ENCODE results near the gene SP2.

Gene SP2

DNA sequence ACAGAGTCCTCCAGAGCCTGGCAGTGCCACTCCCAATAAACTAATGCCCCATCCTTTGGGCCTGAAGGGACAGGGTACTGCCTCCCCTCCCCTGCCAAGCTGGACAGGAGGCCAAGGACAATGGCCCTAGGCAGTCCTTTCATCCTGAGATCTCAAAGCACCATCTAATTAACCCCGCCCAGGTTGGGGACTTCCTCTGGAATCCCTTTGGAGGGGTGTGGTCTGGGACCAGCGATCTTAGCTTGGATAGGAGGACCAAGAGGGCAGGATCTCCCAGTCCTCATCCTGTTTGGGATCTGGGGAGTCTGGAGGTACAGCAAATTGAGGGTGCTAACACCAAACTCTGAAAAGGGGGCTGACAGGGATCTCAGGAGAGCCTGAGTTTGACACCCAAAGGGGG, 26.9 kb upstream of the SP2 start:
- FAIRE-seq (no peak), DNase-seq (ENCODE audit: extremely low spot score, insufficient read length, low read depth) (no peak)

DNA sequence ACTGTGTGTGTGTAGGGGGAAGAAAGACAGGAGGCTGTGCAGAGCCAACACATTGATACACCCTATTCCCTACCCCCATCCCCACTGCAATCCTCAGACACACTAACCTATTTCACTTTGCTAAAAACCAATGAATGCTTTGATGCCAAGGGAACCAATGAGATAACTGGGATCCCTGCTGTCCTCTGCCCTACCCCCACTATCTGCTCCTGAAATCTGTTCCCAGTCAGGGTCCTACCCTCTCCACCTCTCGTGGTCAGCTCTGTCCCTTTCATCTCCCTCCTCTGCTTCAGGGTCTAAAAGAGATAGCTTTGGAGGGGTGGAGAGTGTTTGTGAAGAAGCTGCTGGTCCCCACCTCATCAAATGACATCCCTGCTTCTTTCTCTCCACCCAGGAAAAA, 26.0 kb upstream of the SP2 start:
- DNase-seq (ENCODE audit: extremely low spot score, insufficient read length, low read depth) = no peak
- no peak for FAIRE-seq

DNA sequence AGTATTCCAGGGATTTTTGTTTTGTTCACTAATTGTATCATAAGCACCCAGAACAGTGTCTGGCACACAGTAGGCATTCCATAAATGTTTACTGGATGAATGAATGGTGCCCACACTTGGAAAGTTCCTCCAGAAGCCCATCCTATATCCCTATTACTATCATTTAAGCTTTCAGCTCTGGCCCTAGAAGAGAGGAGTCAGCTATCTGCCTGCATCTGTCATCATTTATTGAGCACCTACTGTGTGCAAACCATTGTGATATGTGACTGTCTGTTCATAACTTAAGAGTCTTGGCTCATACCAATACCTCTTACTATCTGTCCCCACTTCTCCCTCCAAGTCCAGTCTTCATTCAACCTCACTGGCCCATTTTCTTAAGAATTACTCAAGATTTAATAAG, 25.0 kb upstream of the SP2 start:
- DNase-seq (ENCODE audit: extremely low spot score, insufficient read length, low read depth) (no peak), FAIRE-seq (no peak)

DNA sequence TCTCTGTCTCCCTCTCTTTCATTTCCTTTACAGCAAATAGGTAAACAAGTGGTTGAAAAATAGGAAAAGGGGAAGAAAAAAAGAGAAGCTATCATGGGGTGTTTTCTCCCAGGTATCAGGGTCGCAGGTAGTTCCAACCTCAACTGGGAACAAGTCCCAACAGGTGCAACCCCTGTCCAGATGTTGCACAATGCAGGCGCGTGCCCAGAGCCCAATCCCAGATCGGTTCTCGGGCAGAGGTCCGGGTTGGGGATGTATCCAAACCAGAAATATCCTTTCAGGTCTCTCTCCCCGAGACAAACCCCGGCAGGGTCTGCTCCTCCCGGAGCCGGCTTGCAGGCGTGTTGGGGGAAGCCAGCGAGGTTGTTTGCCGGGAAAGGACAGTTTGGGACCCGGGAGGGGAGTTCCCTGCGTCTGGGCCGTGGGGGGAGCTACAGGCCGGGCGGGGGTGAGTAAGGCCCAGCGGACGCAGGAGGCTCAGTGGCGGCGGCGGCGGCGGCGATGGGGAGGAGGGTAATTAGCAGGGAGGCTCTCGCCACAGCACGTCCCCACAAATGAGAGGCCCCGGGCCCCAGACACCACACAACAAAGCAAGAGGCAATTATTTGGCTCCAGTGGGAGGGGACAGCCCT, 23.9 kb upstream of the SP2 start:
- FAIRE-seq = no peak
- no peak for DNase-seq (ENCODE audit: extremely low spot score, insufficient read length, low read depth)

DNA sequence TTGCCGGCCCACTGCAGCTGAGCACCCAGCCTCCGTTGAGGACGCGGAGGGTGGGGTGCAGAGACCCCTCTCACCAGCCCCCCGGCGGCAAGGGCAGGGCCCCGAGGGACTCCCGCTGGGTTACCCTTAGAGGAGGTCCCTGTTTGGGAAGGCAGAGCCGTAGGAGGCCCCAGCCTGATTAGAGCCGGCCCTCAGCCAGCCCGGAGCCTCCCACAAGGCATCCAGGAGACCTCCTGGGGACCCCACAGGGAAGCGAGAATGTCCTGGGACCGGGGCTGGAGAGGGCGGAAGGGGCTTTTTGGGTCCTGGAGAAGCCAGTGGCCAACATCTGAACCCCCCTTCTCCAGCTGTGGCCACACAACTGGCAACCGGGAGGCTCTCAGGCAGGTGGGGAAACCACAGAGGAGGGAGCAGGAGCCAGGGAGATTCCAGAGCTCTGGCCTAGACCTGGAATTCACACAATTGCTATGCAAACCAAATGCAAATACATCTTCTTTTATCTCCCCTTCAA, 23.3 kb upstream of the SP2 start:
- DNase-seq (ENCODE audit: extremely low spot score, insufficient read length, low read depth) = no peak
- FAIRE-seq = no peak

DNA sequence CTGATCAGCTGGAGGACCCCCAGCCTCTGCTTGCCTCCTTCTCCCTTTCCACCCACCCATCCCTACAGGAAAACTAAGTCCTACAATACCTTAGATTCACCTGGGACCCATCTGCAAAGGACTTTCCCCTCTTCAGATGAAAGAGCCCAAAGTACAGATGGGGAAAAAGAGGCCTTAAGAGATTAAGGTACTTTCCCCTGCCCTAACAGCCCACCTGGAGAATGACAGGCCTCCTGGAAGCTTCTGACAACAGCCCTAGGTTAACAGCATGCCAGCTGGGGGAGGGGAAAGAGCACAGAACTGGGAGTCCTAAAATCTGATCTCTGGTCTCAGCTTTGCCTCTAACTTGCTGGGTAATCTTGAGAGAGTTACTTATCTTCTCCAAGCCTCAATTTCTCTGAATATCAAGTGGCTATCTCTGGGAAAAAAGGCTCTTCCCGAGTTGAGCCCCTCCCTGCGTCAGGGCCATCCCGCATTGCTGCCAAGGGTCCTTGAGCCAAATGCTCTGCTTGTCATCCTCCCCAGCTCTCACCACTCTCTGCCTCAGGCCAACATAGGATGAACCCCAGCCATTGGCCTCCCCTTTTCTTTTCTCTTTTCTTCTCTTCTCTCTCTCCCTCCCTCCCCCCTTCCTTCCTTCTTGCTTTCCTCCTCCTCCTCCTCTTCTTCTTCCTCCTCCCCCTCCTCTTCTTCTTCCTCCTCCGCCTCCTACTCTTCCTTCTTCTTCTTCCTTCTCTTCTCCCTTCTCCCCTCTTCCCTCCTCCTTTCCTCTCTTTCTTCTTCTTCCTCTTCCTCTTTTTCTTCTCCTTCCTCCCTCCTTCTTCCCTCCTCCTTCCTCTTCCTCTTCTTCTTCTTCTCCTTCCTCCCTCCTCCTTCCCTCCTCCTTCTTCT, 22.6 kb upstream of the SP2 start:
- no peak for DNase-seq (ENCODE audit: extremely low spot score, insufficient read length, low read depth)
- no peak for FAIRE-seq

DNA sequence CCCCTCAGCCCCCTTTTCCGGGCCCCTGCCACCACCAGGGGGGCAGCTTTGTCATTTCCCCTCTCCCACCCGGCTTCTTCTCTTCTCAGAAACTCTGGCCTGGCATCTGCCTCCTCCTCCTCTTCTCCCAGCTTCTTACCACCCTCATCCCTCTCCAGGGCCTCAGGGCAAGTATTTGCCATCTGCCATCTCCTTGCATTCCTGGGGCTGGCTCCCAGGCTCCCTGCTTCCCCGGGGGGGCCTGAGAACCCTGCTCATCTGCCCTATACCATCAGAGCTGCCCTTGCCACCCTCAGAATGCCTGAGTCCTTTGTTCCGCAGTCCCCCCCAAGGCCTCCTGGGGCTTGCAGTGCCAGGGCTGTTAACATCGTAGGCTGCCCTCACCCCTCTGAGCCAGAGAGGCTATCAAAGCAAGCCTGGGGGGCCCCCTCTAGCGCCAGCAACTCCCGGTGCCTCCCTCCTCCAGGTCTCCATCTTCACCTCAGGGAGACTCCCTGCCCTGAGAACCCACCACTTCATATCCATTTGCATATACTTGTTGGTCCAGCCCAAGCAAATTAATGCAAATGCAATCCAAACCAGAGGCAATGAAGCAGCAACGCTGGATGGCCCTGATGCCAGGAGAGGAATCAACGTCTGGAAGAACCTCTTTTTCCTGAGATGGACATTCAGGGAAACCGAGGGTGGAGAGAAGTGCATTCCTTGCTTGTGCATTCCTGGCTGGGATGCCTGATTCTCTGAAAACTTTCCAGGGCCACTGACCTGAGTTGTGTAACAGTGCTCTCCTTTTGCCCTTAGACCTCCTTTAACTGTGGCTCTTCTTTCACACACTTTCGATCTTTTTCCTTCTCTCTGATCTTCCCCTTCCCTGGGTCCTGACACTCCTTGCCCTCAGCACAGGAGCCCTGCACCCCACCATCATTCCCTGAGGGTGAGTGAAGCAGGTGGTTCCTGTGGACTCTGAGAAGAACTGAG, 20.7 kb upstream of the SP2 start:
- DNase-seq (ENCODE audit: extremely low spot score, insufficient read length, low read depth) (no peak), FAIRE-seq (no peak)

DNA sequence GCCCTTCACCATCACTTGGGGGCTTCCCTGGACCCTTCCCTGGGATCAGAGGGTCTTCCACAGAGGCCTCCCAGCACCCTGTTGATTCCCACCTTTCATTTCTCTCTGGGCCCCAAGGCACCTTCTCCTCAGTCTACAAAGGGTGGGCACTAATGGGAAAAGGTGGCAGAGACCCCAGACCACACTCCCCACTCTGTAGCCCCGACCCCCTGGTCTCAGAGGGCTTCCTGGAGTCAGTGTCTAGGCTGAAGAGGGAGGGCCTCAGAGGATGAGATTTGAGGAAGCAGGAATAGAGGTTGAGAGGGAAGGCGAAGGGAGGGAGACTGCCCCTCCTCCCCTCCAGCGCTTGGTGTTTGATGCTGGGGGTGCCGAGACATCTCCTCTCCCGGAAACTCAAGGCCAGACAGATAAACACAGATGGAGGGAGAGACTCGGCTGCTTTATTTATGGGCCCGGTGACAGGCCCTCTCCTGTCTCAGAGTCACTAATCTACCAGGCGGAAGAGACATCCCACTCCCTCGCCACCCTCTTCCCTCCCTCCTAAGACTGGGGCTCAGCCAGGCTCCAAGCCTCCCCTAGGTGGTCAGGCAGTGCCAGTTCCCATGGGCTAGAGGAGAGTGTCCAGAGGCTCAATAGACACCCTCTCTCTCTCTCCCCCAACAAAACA, 18.5 kb upstream of the SP2 start:
- DNase-seq (ENCODE audit: extremely low spot score, insufficient read length, low read depth) = no peak
- no peak for FAIRE-seq

DNA sequence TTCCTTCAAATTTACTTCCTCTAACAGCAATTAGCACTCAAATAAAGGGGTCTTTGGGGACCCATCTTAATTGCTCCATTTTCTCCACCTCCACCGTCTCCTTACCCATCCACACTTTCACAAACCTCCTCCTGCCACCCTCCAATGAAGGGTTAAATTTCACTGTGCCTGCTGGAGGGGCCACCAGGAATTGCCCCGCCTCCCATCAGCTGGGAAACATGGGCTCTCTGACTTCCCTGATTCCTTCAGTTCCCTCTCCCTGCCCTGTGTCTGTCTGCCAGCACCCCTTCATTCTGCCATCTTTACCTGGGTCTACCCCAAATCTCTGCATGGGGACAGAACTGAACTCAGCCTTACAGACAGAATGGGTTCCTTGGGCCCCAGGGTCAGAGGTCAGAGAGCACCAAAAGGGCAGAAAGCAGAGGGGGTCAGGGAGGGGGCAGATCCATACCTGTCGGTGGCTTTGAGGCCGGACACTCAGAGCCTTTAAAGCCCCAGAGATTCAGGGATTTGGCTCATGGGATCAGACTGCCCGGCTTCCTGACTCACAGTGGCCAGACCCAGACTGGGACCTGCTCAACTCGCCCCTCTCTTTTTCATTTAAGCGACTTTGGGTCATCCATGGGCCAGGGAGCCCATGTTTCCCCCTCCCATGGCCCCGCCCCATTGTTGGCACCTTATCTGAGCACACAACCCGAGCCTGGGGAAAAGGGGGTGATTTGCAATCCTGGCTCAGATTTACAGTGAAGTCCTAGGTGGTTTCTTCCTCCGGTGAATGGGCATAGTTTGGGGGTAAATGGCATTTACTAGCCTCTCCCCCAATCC, 17.6 kb upstream of the SP2 start:
- DNase-seq (ENCODE audit: extremely low spot score, insufficient read length, low read depth) (no peak), FAIRE-seq (no peak)

DNA sequence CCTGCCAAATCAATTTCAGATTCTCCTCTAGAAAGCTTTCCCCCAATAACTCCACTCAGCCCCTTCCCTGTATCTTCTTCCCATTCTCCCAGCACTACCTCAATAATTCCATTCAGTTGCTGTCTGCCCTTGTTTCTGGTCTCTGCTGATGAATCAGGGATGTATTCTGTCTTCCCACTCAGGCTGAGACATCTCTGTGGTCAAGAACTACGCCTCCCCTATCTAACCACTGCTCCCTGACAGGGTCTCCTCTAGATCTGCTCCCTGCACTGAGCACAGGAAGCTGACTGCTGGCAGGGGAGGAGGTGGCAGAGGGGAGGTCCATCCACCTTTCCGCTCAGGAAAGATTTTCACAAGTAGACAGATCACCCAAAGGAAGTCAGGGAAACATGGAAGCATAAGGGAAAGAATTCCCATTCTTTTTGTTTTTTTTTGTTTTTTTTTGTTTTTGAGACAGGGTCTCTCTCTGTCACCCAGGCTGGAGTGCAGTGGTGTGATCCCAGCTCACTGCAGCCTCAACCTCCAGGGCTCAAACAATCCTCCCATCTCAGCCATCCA, 16.9 kb upstream of the SP2 start:
- FAIRE-seq (no peak), DNase-seq (ENCODE audit: extremely low spot score, insufficient read length, low read depth) (no peak)

DNA sequence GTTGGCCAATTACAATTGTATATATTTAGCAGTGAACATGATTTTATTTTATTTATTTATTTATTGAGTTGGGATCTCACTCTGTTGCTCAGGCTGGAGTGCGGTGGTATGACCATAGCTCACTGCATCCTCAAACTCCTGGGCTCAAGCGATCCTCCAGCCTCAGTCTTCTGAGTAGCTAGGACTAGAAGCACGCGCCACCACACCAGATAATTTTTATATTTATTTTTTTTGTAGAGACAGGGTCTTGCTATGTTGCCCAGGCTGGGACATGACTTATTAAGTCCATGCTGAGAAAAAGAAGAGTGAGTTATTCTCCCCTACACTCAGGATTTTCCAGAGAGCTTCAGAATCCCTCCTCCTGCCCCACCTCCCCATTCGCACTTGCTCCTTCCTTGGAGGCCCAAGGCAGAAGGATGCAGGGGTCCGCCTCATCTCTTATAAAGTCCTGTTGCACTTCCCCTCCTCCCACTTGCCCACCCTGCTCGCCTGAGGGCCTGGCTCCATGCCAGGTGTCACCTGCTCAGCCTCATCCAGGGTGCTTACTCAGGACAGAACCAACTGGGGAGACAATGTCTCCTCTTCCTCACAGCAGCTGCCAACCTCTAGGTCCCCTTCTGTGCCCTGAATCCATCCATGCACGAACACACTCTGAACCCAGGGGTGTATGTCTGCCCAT, 16.1 kb upstream of the SP2 start:
- DNase-seq (ENCODE audit: extremely low spot score, insufficient read length, low read depth) = no peak
- no peak for FAIRE-seq

DNA sequence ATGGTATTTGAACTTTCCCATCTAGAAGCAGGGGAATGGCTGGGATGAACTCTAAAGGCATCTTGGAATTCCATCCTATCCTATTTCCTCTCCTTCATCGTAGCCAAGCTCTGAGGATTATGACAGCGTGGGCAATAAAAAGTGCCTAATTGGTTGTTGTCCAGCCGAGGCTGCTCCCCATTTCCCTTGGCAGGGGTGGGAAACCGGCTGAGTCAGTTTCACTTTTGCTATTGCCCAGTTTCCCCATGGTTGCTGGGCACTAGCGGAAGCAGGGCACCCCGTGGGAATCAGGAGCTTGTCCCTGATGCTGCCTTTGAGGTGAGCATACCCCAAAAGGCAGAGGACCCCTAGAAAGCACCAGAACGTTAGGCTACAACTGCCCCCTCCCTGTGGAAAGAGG, 13.8 kb upstream of the SP2 start:
- no peak for DNase-seq (ENCODE audit: extremely low spot score, insufficient read length, low read depth)
- FAIRE-seq = no peak

DNA sequence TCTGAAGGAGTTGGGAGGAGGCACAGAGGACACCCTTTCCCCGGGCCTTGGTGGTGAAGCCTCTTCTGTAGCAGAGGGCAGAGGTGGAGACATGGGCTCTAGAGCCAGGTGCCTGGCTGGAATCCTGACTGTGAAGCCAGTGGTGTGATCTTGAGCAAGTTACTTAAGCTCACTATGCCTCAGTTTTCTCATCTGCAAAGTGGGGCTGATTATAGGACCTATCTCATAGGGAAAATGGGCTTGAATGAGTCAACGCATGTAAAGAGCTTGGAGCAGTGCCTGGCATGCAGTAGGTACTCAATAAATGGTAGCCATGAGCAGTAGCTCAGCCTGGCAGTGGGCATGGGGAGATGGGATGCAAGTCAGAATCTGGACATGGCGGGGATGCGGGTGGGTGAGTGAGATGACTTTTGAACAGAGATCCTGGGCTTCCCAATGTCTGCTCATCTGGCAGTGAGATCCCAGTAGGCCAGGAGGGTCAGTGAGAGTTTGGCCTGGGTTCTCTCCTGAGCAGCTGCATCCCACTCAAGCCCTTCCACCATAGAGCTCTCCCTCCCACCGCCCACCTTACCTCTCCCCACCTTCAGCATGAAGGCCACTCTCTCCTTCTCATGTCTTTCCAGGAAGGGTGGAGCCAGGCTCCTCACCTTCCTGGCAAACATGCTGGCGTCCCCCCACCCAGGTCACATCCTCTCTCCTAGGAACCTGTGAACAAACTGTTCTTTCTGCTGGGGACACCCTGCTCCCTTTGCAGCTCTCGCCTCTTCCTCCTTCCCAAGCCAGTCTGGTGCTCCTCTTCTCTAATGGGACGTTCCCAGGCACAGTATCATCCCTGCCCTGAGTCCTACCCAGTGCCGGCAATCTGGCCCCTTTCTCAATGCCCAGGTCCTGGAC, 13.1 kb upstream of the SP2 start:
- no peak for FAIRE-seq
- DNase-seq (ENCODE audit: extremely low spot score, insufficient read length, low read depth) = no peak

DNA sequence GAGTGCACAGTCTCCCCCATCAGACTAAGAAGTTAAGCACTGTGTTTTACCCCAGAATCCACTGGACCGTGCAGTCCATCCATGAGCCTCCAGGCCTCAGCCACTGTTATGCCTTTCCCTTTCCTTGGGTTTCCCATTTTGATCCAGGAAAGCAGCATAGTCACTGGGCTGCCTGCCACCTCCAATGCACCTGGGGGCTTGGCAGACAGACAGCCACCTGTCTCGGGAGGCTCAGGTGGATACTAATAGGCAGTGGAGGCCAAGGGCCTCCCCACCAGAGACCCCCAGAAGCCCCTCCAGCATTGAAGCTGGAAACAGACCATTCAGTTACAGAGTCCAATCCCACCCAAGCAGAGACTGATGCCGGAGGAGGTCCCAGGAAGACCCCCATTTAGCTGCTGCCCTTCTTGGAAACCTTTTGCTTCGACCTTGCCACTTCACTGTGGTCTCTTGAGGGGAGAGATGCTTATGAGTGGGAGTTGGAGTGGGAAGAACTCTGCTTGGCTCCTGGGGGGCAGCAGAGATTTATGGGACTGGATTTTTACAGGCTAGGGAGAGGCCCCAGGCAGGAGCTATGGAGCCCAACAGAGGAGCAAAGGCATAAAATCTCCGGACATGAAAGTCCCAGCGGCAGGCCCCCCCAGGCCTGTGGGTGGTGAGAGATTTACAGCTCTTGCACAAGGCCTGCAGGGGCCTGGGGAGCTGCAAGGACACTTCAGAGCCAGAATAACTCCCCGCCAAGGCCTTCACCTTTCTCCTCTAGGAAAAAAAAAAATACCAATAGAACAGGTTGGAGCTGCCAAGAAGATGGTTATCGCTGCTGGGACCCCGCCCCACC, 12.2 kb upstream of the SP2 start:
- FAIRE-seq (no peak), DNase-seq (ENCODE audit: extremely low spot score, insufficient read length, low read depth) (no peak)

DNA sequence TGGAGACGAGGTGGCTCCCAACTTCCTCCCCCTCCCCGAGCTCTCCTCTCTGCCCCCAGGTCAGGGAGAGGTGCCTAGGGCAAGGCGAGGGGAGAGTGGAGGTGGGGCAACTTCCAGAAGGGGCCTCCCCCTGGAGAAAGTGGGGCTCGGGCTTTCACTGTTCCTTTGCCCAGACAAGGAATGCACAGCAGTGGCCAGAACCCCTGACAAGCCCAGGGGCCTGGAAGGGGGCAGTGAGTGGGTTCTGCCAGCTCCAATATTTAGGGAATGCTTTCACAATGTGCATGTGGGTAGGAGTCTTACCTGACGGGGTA, 11.7 kb upstream of the SP2 start:
- DNase-seq (ENCODE audit: extremely low spot score, insufficient read length, low read depth) (no peak), FAIRE-seq (no peak)

DNA sequence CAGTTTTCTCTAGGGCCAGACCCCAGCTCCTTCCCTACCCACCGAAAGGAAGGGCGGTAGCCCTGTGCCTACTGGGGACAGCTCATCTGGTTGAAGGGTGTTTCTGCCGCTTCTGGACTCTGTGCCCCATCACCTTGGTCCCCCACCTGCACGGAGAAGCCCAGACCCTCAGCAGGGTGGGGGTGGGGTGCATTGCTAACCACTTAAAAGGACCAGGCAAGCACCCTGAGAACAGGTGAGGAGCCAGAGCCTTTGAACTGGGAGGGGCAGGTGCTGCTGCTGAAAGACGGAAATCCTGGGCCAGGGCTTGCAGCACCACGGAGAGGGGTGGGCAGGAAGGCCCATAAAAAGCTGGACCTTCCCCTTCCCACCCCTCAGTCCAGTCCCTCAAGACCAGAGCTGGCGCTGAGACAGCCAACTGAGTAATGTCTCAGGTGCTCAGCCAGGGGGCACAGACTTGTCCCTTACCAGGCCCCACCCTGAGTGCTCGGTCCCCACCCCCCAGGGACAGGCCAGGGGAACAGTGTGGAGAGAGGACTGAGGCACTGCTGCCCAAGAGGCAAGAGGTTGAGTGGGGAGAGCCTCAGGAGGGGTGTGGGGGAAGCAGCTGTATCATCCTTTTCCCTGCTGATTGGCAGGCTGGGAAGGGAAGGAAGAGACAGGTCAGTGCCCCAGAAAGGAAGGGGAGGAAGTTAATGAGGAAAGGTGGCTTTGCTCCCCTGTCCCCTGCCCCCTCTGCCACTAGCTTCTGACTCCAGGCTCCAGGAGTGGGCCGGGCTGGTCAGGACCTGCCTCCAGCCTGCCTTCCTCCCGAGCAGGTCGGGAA, 10.9 kb upstream of the SP2 start:
- DNase-seq (ENCODE audit: extremely low spot score, insufficient read length, low read depth) = no peak
- FAIRE-seq = no peak

Measured in GM18507 (cell line).